ENCODE measurements around the gene ERG28. TPM values are rescaled to one million over a fixed set of nuclear protein-coding genes. Genes with fewer than 3 reads are reported as not detected.

ERG28 gene
- total RNA-seq, 3 donors from 2014 or later (not counting 1 experiment from before 2014, with no cell fraction given): 10.5 to 11.1 (median 10.9) TPM

- H3K9me3 ChIP-seq (ENCODE audit: control insufficient read depth, insufficient read depth, low read length): no peaks in the 10 kb centered on the region
- Mint-ChIP-seq H3K27ac (no peak overlapping the region), H3K4me1 (no peaks in the 10 kb centered on the region), H3K27me3 (ENCODE audit: low read depth in 2 of 2) (no peaks in the 10 kb centered on the region), H3K9me3 (no peaks in the 10 kb centered on the region), H3K4me3 (no peak overlapping the region), H3K36me3 (no peaks in the 10 kb centered on the region)
- H3K27ac ChIP-seq (ENCODE audit: low read length): no peak overlapping the region
- no peaks in the 10 kb centered on the region for H3K36me3 ChIP-seq (ENCODE audit: control insufficient read depth, insufficient read depth, low read length)
- WGBS (ENCODE audit: insufficient coverage): 83% methylated on average over 3 of the region's 5 CpGs
- H3K4me1 ChIP-seq (ENCODE audit: control insufficient read depth, insufficient read depth, low read length): no peaks in the 10 kb centered on the region
- intact Hi-C loops (cut with micrococcal nuclease): no loop called here
- H3K27me3 ChIP-seq (ENCODE audit: control insufficient read depth, insufficient read depth, low read length): no peaks in the 10 kb centered on the region
- TF ChIP-seq CTCF (IDR thresholded peaks at IDR 0.05): no peak
- no peak overlapping the region for H3K4me3 ChIP-seq (ENCODE audit: low read length)
- DNase-seq: no peak
- no peak for ATAC-seq
These were observed 29.2 kb downstream of the ERG28 start for GRCh38 chr14:75631453-75631831.

DNA sequence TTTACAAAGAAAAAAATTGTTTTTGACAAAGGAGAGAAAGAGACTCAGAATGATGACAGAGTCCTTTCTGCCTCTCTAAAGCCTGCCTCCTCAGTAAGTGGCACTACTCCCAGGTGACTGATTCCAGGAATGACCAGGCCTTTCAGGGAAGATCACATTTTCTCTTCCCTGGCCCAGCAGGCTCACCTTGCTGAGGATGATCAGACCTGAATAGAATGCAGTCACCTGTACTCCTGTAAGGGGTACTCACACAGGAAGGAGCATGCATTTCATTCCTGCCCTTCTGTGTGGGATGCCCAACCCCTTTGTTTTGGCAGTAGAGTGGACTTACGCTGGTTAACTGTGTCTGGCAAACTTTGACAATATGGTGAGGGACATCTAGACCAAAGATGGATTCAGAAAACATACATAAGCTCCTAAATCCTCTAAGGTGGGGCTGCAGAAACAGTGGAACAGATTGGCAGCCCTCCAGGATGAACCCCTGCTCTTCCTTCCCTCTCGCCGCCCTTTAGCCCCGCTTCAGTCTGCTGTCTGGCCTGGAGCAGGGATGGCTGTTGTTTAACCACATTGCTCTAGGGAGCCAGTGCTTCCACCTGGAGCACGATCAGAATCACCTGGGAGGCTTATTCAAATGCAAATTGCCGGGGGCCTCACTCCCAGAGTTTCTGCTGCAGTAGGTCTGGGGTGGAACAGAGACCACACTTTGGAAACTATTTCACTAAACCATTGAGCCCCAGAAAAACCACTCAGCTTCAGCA, 29.8 kb downstream of the ERG28 start:
- Histone ChIP-seq H3K27me3 (ENCODE audit: control insufficient read depth, insufficient read depth, low read length) (no peaks in the 10 kb centered on the region), H3K4me1 (ENCODE audit: control insufficient read depth, insufficient read depth, low read length) (no peaks in the 10 kb centered on the region), H3K27ac (ENCODE audit: low read length) (no peak overlapping the region), H3K4me3 (ENCODE audit: low read length) (no peak overlapping the region), H3K9me3 (ENCODE audit: control insufficient read depth, insufficient read depth, low read length) (no peaks in the 10 kb centered on the region), H3K36me3 (ENCODE audit: control insufficient read depth, insufficient read depth, low read length) (no peaks in the 10 kb centered on the region)
- H3K36me3 Mint-ChIP-seq: no peaks in the 10 kb centered on the region
- WGBS (ENCODE audit: insufficient coverage): 88% methylated on average over 6 of the region's 6 CpGs
- no peak for TF ChIP-seq CTCF (IDR thresholded peaks at IDR 0.05)
- ATAC-seq (no peak), DNase-seq (no peak)
- no peaks in the 10 kb centered on the region for H3K9me3 Mint-ChIP-seq
- intact Hi-C loops (cut with micrococcal nuclease): no loop called here
- H3K27ac Mint-ChIP-seq: no peak overlapping the region
- H3K27me3 Mint-ChIP-seq (ENCODE audit: low read depth in 2 of 2): no peaks in the 10 kb centered on the region
- no peaks in the 10 kb centered on the region for H3K4me1 Mint-ChIP-seq
- H3K4me3 Mint-ChIP-seq: no peak overlapping the region

- H3K27ac Mint-ChIP-seq: no peak overlapping the region
These were observed 31.9 kb downstream of the ERG28 start for GRCh38 chr14:75628816-75629215.

More at GRCh38 chr14:75628816-75629215, 31.9 kb downstream of the ERG28 start:
- Histone ChIP-seq H3K27me3 (ENCODE audit: control insufficient read depth, insufficient read depth, low read length) (no peaks in the 10 kb centered on the region), H3K4me1 (ENCODE audit: control insufficient read depth, insufficient read depth, low read length) (no peaks in the 10 kb centered on the region), H3K9me3 (ENCODE audit: control insufficient read depth, insufficient read depth, low read length) (no peaks in the 10 kb centered on the region), H3K36me3 (ENCODE audit: control insufficient read depth, insufficient read depth, low read length) (no peaks in the 10 kb centered on the region), H3K27ac (ENCODE audit: low read length) (no peak overlapping the region), H3K4me3 (ENCODE audit: low read length) (no peak overlapping the region)
- ATAC-seq (no peak), DNase-seq (no peak)
- intact Hi-C loops (cut with micrococcal nuclease): no loop called here
- no peaks in the 10 kb centered on the region for H3K36me3 Mint-ChIP-seq
- no peak overlapping the region for H3K4me3 Mint-ChIP-seq
- WGBS (ENCODE audit: insufficient coverage): 91% methylated on average over 3 of the region's 3 CpGs
- H3K27me3 Mint-ChIP-seq (ENCODE audit: low read depth in 2 of 2): no peaks in the 10 kb centered on the region
- TF ChIP-seq CTCF (IDR thresholded peaks at IDR 0.05): no peak
- H3K4me1 Mint-ChIP-seq: no peaks in the 10 kb centered on the region
- H3K9me3 Mint-ChIP-seq: no peaks in the 10 kb centered on the region
